22Rv1 (cell line): ENCODE measurements around the gene LRRC27.
"Not testable (repeated sequence)": the region's sequence is repeated elsewhere in the genome, so short reads cannot be mapped to it uniquely, and the experiment has no call there.

ENCODE experiments used
- H3K27ac ChIP-seq: fragments of 450-650 bp; 2 replicates; pipeline ENCODE4 v1.5.1; 2017
- CTCF ChIP-seq: fragments of 450-650 bp; IDR thresholded peaks from 2 replicates; pipeline ENCODE4 v1.5.1; 2017; ENCODE audit warnings: mild to moderate bottlenecking
- ZFX ChIP-seq: fragments of 450-650 bp; IDR thresholded peaks from 2 replicates; pipeline ENCODE4 v1.6.1; 2017; ENCODE audit warnings: antibody characterized with exemption, borderline replicate concordance

LRRC27 gene

DNA sequence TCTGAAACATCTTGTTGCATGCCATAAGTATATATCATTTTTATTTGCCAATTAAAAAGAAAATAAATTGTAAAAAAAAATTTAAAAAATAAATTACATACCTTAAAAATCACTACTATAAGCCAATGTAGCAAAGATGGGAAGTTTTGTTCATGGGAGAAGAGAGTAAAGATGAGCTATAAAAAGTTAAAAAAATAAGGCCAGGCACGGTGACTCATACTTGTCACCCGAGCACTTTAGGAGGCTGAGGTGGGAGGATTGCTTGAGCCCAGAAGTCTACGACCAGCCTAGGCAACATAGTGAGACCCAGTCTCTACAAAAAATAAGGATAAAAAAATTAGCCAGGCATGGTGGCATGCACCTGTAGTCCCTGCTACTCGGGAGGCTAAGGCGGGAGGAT, 15.9 kb upstream of the LRRC27 start:
- TF ChIP-seq CTCF: no peak
- TF ChIP-seq ZFX: no peak
- H3K27ac ChIP-seq: no peak overlapping the region

DNA sequence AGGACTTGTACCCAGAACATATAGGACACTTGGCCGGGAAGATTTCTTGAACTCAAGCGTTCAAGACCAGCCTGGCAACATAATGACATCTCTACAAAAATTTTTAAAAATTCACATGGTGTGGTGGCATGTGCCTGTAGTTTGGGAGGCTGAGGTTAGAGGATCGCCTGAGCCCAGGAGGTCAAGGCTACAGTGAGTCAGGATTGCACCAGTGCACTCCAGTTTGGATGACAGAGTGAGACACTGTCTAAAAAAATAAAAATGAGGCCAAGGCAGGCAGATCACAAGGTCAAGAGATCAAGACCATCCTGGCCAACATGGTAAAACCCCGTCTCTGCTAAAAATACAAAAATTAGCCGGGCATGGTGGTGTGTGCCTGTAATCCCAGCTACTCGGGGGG, 14.5 kb upstream of the LRRC27 start:
- not testable (repeated sequence) for H3K27ac ChIP-seq

GRCh38 chr10:132319853-132320653, 11.9 kb upstream of the LRRC27 start:
- H3K27ac ChIP-seq: no peak overlapping the region
- no peak for TF ChIP-seq ZFX
- no peak for TF ChIP-seq CTCF

GRCh38 chr10:132320654-132321469, 11.1 kb upstream of the LRRC27 start:
- H3K27ac ChIP-seq: no peak overlapping the region

GRCh38 chr10:132321726-132322125, 10.3 kb upstream of the LRRC27 start:
- TF ChIP-seq ZFX: no peak
- TF ChIP-seq CTCF: no peak

More at GRCh38 chr10:132320654-132321469, 11.1 kb upstream of the LRRC27 start:
- TF ChIP-seq ZFX: no peak
- no peak for TF ChIP-seq CTCF

DNA sequence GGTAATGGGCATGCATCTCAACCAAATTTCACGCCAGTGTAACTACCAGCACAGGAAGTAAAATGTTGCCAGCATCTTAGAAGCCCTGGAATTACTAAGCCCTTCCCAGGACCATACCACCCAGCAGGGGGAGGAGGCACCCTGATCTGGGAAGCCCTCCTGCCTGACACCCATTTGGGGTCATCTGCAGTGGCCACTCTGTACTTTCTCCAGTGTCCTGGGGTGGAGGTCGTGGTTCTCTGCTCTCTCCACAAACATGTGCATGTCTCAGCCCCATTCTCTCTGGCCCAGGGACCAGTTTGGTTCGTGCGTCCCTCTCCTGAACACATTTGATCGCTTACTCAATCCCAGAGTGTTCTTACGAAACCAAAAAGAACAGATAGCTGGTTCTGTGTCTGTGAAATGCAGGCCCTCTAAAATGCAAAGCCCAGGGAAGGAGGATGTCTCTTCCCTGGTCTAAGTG, 9.4 kb upstream of the LRRC27 start:
- TF ChIP-seq ZFX: no peak
- no peak for TF ChIP-seq CTCF
- no peak overlapping the region for H3K27ac ChIP-seq

More at GRCh38 chr10:132321726-132322125, 10.3 kb upstream of the LRRC27 start:
- H3K27ac ChIP-seq: no peak overlapping the region

- TF ChIP-seq ZFX (no peak), CTCF (no peak)
- no peak overlapping the region for H3K27ac ChIP-seq
These were observed 7.8 kb upstream of the LRRC27 start for GRCh38 chr10:132324186-132324585.
